ENCODE measurements around the gene SCRN1. TPM values are rescaled to one million over a fixed set of nuclear protein-coding genes. Genes with fewer than 3 reads are reported as not detected.

SCRN1 gene, protein sequence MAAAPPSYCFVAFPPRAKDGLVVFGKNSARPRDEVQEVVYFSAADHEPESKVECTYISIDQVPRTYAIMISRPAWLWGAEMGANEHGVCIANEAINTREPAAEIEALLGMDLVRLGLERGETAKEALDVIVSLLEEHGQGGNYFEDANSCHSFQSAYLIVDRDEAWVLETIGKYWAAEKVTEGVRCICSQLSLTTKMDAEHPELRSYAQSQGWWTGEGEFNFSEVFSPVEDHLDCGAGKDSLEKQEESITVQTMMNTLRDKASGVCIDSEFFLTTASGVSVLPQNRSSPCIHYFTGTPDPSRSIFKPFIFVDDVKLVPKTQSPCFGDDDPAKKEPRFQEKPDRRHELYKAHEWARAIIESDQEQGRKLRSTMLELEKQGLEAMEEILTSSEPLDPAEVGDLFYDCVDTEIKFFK
- 10 to 100 TPM; 23.4 to 31.3 (median 26.9) TPM for total RNA-seq
- 34.5 TPM for total RNA-seq (2013)

GRCh38 chr7:29989257-29989995 is at the start of gene SCRN1:
SCRN1 (minus strand) TSS chr7:29989801; CDS start chr7:29969067, 20,734 bp downstream.
- WGBS (ENCODE audit: insufficient coverage), result under 1% methylated on average over 79 of the region's 79 CpGs
- H3K4me1 Mint-ChIP-seq, result peaks cover 28 to 32% of the 10 kb centered on the region in 2 donors
- H3K9me3 Mint-ChIP-seq, result no peaks in the 10 kb centered on the region
- Histone ChIP-seq H3K4me1 (ENCODE audit: control insufficient read depth, insufficient read depth, low read length) (peaks cover 24% of the 10 kb centered on the region), H3K27me3 (ENCODE audit: control insufficient read depth, insufficient read depth, low read length) (no peaks in the 10 kb centered on the region), H3K4me3 (ENCODE audit: low read length) (peak within 1 kb of the TSS; percentile 79), H3K36me3 (ENCODE audit: control insufficient read depth, insufficient read depth, low read length) (no peaks in the 10 kb centered on the region), H3K27ac (ENCODE audit: low read length) (peak within 1 kb of the TSS; percentile 77), H3K9me3 (ENCODE audit: control insufficient read depth, insufficient read depth, low read length) (peaks cover 3% of the 10 kb centered on the region)
- H3K27ac Mint-ChIP-seq, result peak within 1 kb of the TSS; percentile 83 to 88
- peak within 1 kb of the TSS; percentile 85 for H3K4me3 Mint-ChIP-seq
- ATAC-seq (peak; percentile 48 to 57 (median 55)), DNase-seq (peak; percentile 35 to 37)
- no peak for TF ChIP-seq CTCF (IDR thresholded peaks at IDR 0.05)
- intact Hi-C loops (cut with micrococcal nuclease), result loop anchor here (2.0 kb wide), 1 partner anchor 37 kb away; the partner anchor contains the start of gene FKBP14
- peaks cover 0 to 2% of the 10 kb centered on the region in 2 donors for H3K27me3 Mint-ChIP-seq (ENCODE audit: low read depth in 2 of 2)
- H3K36me3 Mint-ChIP-seq, result no peaks in the 10 kb centered on the region

DNA sequence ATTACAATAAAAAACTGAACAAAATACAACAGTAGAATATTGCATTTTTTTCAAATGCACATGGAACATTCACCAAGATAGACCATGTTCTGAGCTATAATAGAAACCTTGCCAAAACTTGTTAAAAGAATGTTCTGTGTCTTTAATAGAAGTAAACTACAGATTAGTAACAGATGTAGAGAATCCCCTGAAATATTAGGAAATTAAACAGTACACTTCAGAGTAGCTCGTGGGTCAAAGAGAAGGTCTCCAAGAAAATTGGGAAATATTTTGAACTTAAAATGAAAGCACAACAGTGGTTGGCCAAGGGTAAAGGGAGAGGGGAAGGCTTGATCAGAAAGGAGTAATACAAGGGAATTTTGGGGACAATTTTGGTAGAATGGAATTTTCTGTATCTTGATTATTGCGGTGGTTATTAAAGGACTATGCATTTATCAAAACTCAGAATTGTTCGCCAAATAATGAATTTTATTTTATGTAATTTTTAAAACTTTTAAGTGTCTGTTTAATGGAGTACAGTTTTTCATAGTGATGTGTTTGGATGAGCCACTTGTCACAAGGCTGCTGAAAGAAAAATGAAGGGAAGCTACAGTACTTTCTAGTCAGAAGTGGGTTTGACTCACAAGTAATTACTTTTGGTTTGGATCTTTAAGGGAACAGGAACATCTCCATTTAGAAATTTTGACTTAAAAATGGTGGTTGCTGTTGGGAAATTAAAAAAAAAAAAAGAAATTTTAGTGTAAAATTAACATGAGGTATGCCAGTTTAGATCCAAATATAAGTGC is 48.8 kb upstream of the SCRN1 start:
- Histone ChIP-seq H3K9me3 (ENCODE audit: control insufficient read depth, insufficient read depth, low read length) (no peaks in the 10 kb centered on the region), H3K27me3 (ENCODE audit: control insufficient read depth, insufficient read depth, low read length) (no peaks in the 10 kb centered on the region), H3K27ac (ENCODE audit: low read length) (no peak overlapping the region), H3K4me1 (ENCODE audit: control insufficient read depth, insufficient read depth, low read length) (no peaks in the 10 kb centered on the region), H3K36me3 (ENCODE audit: control insufficient read depth, insufficient read depth, low read length) (no peaks in the 10 kb centered on the region), H3K4me3 (ENCODE audit: low read length) (no peak overlapping the region)
- Mint-ChIP-seq H3K27me3 (ENCODE audit: low read depth in 2 of 2) (no peaks in the 10 kb centered on the region), H3K4me3 (no peak overlapping the region), H3K27ac (no peak overlapping the region), H3K36me3 (no peaks in the 10 kb centered on the region), H3K4me1 (peaks cover 7 to 17% of the 10 kb centered on the region in 2 donors), H3K9me3 (no peaks in the 10 kb centered on the region)
- ATAC-seq (no peak), DNase-seq (no peak)
- intact Hi-C loops (cut with micrococcal nuclease), result no loop called here
- no peak for TF ChIP-seq CTCF (IDR thresholded peaks at IDR 0.05)
- 96% methylated on average over 2 of the region's 3 CpGs for WGBS (ENCODE audit: insufficient coverage)

- H3K9me3 ChIP-seq (ENCODE audit: control insufficient read depth, insufficient read depth, low read length), result no peaks in the 10 kb centered on the region
- Mint-ChIP-seq H3K4me3 (no peak overlapping the region), H3K36me3 (no peaks in the 10 kb centered on the region), H3K27ac (no peak overlapping the region), H3K27me3 (ENCODE audit: low read depth in 2 of 2) (no peaks in the 10 kb centered on the region), H3K4me1 (peaks cover 0 to 10% of the 10 kb centered on the region in 2 donors), H3K9me3 (no peaks in the 10 kb centered on the region)
- no peaks in the 10 kb centered on the region for H3K27me3 ChIP-seq (ENCODE audit: control insufficient read depth, insufficient read depth, low read length)
- no peaks in the 10 kb centered on the region for H3K4me1 ChIP-seq (ENCODE audit: control insufficient read depth, insufficient read depth, low read length)
- no peaks in the 10 kb centered on the region for H3K36me3 ChIP-seq (ENCODE audit: control insufficient read depth, insufficient read depth, low read length)
- 92% methylated on average over 2 of the region's 2 CpGs for WGBS (ENCODE audit: insufficient coverage)
- ATAC-seq (no peak), DNase-seq (no peak)
- intact Hi-C loops (cut with micrococcal nuclease), result no loop called here
- no peak for TF ChIP-seq CTCF (IDR thresholded peaks at IDR 0.05)
- H3K27ac ChIP-seq (ENCODE audit: low read length), result no peak overlapping the region
- no peak overlapping the region for H3K4me3 ChIP-seq (ENCODE audit: low read length)
These were observed 46.6 kb upstream of the SCRN1 start for GRCh38 chr7:30036220-30036619.
